Measurements from ENCODE around the gene DNAJC3. TPM values are rescaled to one million over a fixed set of nuclear protein-coding genes. Genes with fewer than 3 reads are reported as not detected.
"Not testable (repeated sequence)": the region's sequence is repeated elsewhere in the genome, so short reads cannot be mapped to it uniquely, and the experiment has no call there.

The DNAJC3 gene
- total RNA-seq, 4 donors from 2014 or later, result 15.7 to 21.6 (median 20.5) TPM

DNA sequence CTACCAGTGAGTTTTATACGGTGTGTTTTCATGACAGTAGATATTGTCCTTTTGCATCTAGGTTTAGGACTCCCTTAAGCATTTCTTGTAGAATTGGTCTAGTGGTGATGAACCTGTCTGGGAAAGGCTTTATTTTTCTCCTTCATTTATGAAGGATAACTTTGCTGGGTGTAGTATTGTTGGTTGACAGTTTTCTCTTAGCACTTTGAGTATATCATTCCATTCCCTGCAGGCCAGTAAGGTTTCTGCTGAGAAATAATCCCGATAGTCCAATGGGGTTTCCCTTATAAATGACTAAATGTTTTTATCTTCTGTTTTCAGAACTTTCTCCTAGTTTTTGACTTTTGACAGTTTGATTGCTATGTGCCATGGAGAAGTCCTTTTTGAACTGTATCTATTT lies 57.2 kb downstream of the DNAJC3 start:
- H3K9me3 ChIP-seq, result no peaks in the 10 kb centered on the region
- H3K4me1 ChIP-seq, result no peaks in the 10 kb centered on the region
- no peak for ATAC-seq
- no peak for TF ChIP-seq POLR2A (IDR thresholded peaks at IDR 0.05)
- TF ChIP-seq, protein P1, sequence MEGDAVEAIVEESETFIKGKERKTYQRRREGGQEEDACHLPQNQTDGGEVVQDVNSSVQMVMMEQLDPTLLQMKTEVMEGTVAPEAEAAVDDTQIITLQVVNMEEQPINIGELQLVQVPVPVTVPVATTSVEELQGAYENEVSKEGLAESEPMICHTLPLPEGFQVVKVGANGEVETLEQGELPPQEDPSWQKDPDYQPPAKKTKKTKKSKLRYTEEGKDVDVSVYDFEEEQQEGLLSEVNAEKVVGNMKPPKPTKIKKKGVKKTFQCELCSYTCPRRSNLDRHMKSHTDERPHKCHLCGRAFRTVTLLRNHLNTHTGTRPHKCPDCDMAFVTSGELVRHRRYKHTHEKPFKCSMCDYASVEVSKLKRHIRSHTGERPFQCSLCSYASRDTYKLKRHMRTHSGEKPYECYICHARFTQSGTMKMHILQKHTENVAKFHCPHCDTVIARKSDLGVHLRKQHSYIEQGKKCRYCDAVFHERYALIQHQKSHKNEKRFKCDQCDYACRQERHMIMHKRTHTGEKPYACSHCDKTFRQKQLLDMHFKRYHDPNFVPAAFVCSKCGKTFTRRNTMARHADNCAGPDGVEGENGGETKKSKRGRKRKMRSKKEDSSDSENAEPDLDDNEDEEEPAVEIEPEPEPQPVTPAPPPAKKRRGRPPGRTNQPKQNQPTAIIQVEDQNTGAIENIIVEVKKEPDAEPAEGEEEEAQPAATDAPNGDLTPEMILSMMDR (IDR thresholded peaks at IDR 0.05 in 4 of 5, conservative IDR thresholded peaks at IDR 0.05 in 1 of 5), result no peak
- no peaks in the 10 kb centered on the region for H3K27me3 ChIP-seq
- intact Hi-C loops (cut with DNase I; ENCODE audit: low total_unique reads), result no loop called here
- H3K36me3 ChIP-seq, result peaks cover 0 to 7% of the 10 kb centered on the region in 2 donors
- in situ Hi-C loops (cut with MboI; ENCODE audit: low sequenced_read_pairs in 4 of 4), result no loop called here
- H3K27ac ChIP-seq, result no peak overlapping the region
- no peak overlapping the region for H3K4me3 ChIP-seq
- DNase-seq, result no peak

DNA sequence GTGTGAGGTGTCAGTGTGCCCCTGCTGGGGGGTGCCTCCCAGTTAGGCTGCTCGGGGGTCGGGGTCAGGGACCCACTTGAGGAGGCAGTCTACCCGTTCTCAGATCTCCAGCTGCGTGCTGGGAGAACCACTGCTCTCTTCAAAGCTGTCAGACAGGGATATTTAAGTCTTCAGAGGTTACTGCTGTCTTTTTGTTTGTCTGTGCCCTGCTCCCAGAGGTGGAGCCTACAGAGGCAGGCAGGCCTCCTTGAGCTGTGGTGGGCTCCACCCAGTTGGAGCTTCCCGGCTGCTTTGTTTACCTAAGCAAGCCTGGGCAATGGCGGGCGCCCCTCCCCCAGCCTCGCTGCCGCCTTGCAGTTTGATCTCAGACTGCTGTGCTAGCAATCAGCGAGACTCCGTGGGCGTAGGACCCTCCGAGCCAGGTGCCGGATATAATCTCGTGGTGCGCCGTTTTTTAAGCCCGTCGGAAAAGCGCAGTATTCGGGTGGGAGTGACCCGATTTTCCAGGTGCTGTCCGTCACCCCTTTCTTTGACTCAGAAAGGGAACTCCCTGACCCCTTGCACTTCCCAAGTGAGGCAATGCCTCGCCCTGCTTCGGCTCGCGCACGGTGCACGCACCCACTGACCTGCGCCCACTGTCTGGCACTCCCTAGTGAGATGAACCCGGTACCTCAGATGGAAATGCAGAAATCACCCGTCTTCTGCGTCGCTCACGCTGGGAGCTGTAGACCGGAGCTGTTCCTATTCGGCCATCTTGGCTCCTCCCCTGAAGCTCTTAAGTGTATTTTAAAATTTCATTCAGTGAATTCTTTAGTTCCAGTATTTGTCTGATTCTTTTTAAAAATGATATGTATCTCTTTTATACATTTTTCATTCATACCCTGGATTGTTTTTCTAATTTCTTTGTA lies 63.4 kb downstream of the DNAJC3 start:
- H3K27ac ChIP-seq; H3K4me1 ChIP-seq; DNase-seq; H3K27me3 ChIP-seq; H3K36me3 ChIP-seq; H3K4me3 ChIP-seq; in situ Hi-C loops (cut with MboI; ENCODE audit: low sequenced_read_pairs in 4 of 4); intact Hi-C loops (cut with DNase I; ENCODE audit: low total_unique reads); H3K9me3 ChIP-seq; ATAC-seq: not testable (repeated sequence)

DNA sequence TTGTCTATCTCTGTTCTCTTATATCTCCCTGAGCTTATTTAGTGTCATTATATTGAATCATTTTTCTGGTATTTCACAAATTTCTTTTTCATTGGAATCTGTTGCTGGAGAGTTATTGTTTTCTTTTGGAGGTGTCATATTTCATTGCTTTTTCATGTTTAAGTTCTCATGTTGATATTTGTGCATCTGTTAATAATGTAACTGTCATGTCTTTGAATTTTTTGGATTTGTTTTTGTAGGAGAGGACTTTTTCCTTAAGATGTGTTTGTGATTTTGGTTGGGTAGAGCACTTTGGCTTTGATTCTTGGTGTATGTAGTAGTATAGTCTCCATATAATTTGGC lies 64.0 kb downstream of the DNAJC3 start:
- Histone ChIP-seq H3K36me3 (no peaks in the 10 kb centered on the region), H3K4me3 (no peak overlapping the region), H3K9me3 (no peaks in the 10 kb centered on the region), H3K27me3 (no peaks in the 10 kb centered on the region), H3K4me1 (peaks cover 4 to 9% of the 10 kb centered on the region in 2 donors), H3K27ac (no peak overlapping the region)
- ATAC-seq (no peak), DNase-seq (no peak)
- TF ChIP-seq POLR2A (IDR thresholded peaks at IDR 0.05), result no peak
- TF ChIP-seq, protein P1 (IDR thresholded peaks at IDR 0.05 in 4 of 5, conservative IDR thresholded peaks at IDR 0.05 in 1 of 5), result no peak
- in situ Hi-C loops (cut with MboI; ENCODE audit: low sequenced_read_pairs in 4 of 4), result no loop called here
- intact Hi-C loops (cut with DNase I; ENCODE audit: low total_unique reads), result no loop called here

DNA sequence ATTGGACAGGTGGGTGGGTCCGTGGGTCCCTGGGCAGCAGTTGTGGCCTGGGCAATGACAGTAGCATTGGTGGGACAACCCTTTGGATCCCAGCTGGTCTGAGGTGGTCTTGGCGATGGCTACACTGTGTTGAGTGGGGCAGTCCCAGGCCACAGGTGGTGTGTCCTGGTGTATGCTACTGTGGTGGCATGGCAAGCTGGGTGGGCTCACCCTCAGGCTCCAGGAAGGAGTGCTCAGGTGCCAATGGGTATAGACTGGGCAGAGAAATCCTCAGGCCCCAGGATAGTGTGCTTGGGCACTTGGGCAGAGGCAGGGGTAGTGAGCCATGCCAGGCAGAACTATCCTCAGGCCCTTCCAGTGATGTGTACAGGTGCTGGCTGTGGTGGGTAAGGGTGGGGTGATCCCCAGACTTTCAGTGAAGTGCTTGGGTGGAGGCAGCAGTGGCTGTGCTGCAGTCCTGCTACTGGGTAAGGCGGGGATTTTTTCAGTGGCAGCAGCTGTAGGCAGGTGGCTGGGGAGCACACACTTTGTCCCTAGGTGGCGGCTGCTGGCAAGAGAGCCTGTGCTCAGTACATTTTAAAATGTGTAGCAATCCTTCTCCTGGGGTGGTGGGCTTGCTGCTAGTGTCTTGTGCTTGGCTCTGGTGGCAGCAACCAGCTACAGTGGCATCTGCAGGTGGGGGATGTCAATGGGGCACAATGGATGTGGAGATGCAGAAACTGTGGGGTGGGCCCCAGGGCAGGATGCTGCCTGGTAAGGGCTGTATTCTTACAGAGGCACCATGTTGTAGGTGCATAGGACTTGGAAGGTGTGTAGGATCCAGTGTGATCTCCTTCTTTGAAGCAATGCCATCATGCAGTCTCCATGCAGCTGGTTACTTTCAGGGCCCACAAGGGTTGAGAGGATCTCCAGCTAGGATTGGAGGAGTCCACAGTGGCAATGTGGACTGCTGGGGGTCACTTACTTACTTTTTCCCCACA lies 64.9 kb downstream of the DNAJC3 start:
- ATAC-seq (no peak), DNase-seq (no peak)
- intact Hi-C loops (cut with DNase I; ENCODE audit: low total_unique reads) (no loop called here), in situ Hi-C loops (cut with MboI; ENCODE audit: low sequenced_read_pairs in 4 of 4) (no loop called here)
- TF ChIP-seq, protein P1 (IDR thresholded peaks at IDR 0.05 in 4 of 5, conservative IDR thresholded peaks at IDR 0.05 in 1 of 5), result no peak
- TF ChIP-seq POLR2A (IDR thresholded peaks at IDR 0.05), result no peak
- Histone ChIP-seq H3K36me3 (no peaks in the 10 kb centered on the region), H3K4me1 (peaks cover 4 to 15% of the 10 kb centered on the region in 2 donors), H3K27me3 (no peaks in the 10 kb centered on the region), H3K9me3 (no peaks in the 10 kb centered on the region), H3K4me3 (no peak overlapping the region), H3K27ac (no peak overlapping the region)

DNA sequence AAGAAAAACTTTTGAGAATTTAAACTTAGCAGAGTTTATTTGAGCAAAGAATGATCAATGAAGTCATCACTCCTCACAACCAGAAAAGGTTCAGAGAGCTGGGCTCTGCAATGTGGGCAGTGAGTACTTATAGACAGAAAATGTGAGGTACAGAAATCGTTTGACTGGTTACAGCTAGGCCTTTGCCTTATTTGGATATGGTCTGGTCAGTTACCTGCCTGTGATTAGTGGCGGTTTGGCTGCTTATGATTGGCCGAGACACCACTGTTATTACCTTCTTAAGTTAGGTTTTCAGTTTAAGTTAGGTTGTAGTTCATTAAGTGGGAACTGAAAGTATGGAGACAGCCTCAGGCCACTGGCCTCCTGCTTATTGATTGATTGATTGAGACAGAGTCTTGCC lies 66.3 kb downstream of the DNAJC3 start:
- no peak for ATAC-seq
- H3K9me3 ChIP-seq, result no peaks in the 10 kb centered on the region

More for the DNA sequence above, 66.3 kb downstream of the DNAJC3 start:
- in situ Hi-C loops (cut with MboI; ENCODE audit: low sequenced_read_pairs in 4 of 4) (no loop called here), intact Hi-C loops (cut with DNase I; ENCODE audit: low total_unique reads) (no loop called here)
- Histone ChIP-seq H3K4me3 (no peak overlapping the region), H3K27ac (no peak overlapping the region), H3K36me3 (no peaks in the 10 kb centered on the region), H3K27me3 (no peaks in the 10 kb centered on the region), H3K4me1 (peaks cover 4 to 19% of the 10 kb centered on the region in 2 donors)
- TF ChIP-seq POLR2A (IDR thresholded peaks at IDR 0.05), result no peak
- TF ChIP-seq, protein P1 (IDR thresholded peaks at IDR 0.05 in 4 of 5, conservative IDR thresholded peaks at IDR 0.05 in 1 of 5), result no peak
- no peak for DNase-seq

Measured in gastrocnemius medialis (tissue), 4 donors.